H9 (cell line): Measurements from ENCODE around the gene QSOX1. TPM values are rescaled to one million over a fixed set of nuclear protein-coding genes. Genes with fewer than 3 reads are reported as not detected.

ENCODE experiments used
- DNase-seq: peaks from one replicate; pipeline ENCODE4 v3.0.0-alpha.2; 2017
- H2AFZ ChIP-seq: one replicate; pipeline ENCODE4 v1.6.1; 2013; ENCODE audit warnings: mild to moderate bottlenecking, low read length, control low read depth, moderate library complexity
- H2AK5ac ChIP-seq: 2 replicates; pipeline ENCODE4 v1.6.1; 2013; ENCODE audit warnings: low read length, control low read depth, mixed read lengths; ENCODE audit not compliant: insufficient read length
- H2BK120ac ChIP-seq: one replicate; pipeline ENCODE4 v1.6.1; 2013; ENCODE audit warnings: low read depth, mild to moderate bottlenecking, low read length, control low read depth, inconsistent platforms; ENCODE audit not compliant: poor library complexity, severe bottlenecking
- H2BK12ac ChIP-seq: 2 replicates; pipeline ENCODE4 v1.6.1; 2013; ENCODE audit warnings: low read length, control low read depth, mixed read lengths, low read depth; ENCODE audit not compliant: insufficient read length
- H2BK15ac ChIP-seq: 2 replicates; pipeline ENCODE4 v1.6.1; 2013; ENCODE audit warnings: low read depth, low read length, control low read depth
- H2BK20ac ChIP-seq: one replicate; pipeline ENCODE4 v1.6.1; 2013; ENCODE audit warnings: low read depth, mild to moderate bottlenecking, low read length, control low read depth, inconsistent platforms; ENCODE audit not compliant: poor library complexity, severe bottlenecking
- H2BK5ac ChIP-seq: 2 replicates; pipeline ENCODE4 v1.6.1; 2013; ENCODE audit warnings: low read length, control low read depth, mixed read lengths; ENCODE audit not compliant: insufficient read length
- H3K14ac ChIP-seq: 2 replicates; pipeline ENCODE4 v1.6.1; 2013; ENCODE audit warnings: low read length, control low read depth; ENCODE audit not compliant: insufficient read depth
- H3K18ac ChIP-seq: 2 replicates; pipeline ENCODE4 v1.6.1; 2013; ENCODE audit warnings: low read depth, mild to moderate bottlenecking, mixed read lengths, low read length, control low read depth; ENCODE audit not compliant: insufficient read length
- H3K23ac ChIP-seq: 2 replicates; pipeline ENCODE4 v1.6.1; 2013; ENCODE audit warnings: low read length, control low read depth, mixed read lengths, low read depth; ENCODE audit not compliant: insufficient read length
- H3K23me2 ChIP-seq: 2 replicates; pipeline ENCODE4 v1.6.1; 2013; ENCODE audit warnings: low read depth, mild to moderate bottlenecking, mixed read lengths, low read length, control low read depth; ENCODE audit not compliant: insufficient read length, poor library complexity, severe bottlenecking
- H3K27ac ChIP-seq: 2 replicates; pipeline ENCODE4 v1.5.1; 2013; ENCODE audit warnings: low read length, control low read depth, mixed read lengths, low read depth; ENCODE audit not compliant: insufficient read length
- H3K27me3 ChIP-seq: 2 replicates; pipeline ENCODE4 v1.6.1; 2013; ENCODE audit warnings: low read length, control low read depth, inconsistent platforms; ENCODE audit not compliant: insufficient read depth
- H3K4ac ChIP-seq: 2 replicates; pipeline ENCODE4 v1.6.1; 2013; ENCODE audit warnings: low read depth, mild to moderate bottlenecking, control low read depth, inconsistent platforms, low read length, moderate library complexity
- H3K4me1 ChIP-seq: 2 replicates; pipeline ENCODE4 v1.6.1; 2013; ENCODE audit warnings: low read length, control low read depth, inconsistent platforms; ENCODE audit not compliant: insufficient read depth
- H3K4me2 ChIP-seq: 2 replicates; pipeline ENCODE4 v1.6.1; 2013; ENCODE audit warnings: low read length, control low read depth, mixed read lengths; ENCODE audit not compliant: insufficient read length, insufficient read depth
- H3K56ac ChIP-seq: 2 replicates; pipeline ENCODE4 v1.6.1; 2013; ENCODE audit warnings: low read depth, mild to moderate bottlenecking, mixed read lengths, low read length, control low read depth; ENCODE audit not compliant: insufficient read length
- H3K79me1 ChIP-seq: 2 replicates; pipeline ENCODE4 v1.6.1; 2013; ENCODE audit warnings: low read depth, mild to moderate bottlenecking, moderate library complexity, low read length, control low read depth, inconsistent platforms; ENCODE audit not compliant: insufficient read depth, poor library complexity, severe bottlenecking
- H3K79me2 ChIP-seq: 2 replicates; pipeline ENCODE4 v1.6.1; 2013; ENCODE audit warnings: low read length, control low read depth, inconsistent platforms; ENCODE audit not compliant: insufficient read depth
- H3K9ac ChIP-seq: 2 replicates; pipeline ENCODE4 v1.6.1; 2013; ENCODE audit warnings: low read length, control low read depth, mixed read lengths; ENCODE audit not compliant: insufficient read length; ENCODE audit errors: extremely low read depth
- H3K9me3 ChIP-seq: one replicate; pipeline ENCODE4 v1.6.1; 2013; ENCODE audit warnings: low read depth, low read length, inconsistent platforms; ENCODE audit not compliant: control insufficient read depth
- H3T11ph ChIP-seq: one replicate; pipeline ENCODE4 v1.6.1; 2013; ENCODE audit warnings: mild to moderate bottlenecking, low read length, control low read depth, inconsistent platforms
- H4K20me1 ChIP-seq: one replicate; pipeline ENCODE4 v1.6.1; 2013; ENCODE audit not compliant: control insufficient read depth, insufficient read length, insufficient read depth
- H4K5ac ChIP-seq: 2 replicates; pipeline ENCODE4 v1.6.1; 2013; ENCODE audit warnings: low read depth, mild to moderate bottlenecking, mixed read lengths, low read length, control low read depth; ENCODE audit not compliant: insufficient read length
- H4K8ac ChIP-seq: replicated peaks from 2 replicates; pipeline ENCODE4 v1.6.1; 2013; ENCODE audit warnings: low read length, control low read depth, mixed read lengths, low read depth; ENCODE audit not compliant: insufficient read length
- H4K91ac ChIP-seq: 2 replicates; pipeline ENCODE4 v1.6.1; 2013; ENCODE audit warnings: low read depth, mild to moderate bottlenecking, moderate library complexity, mixed read lengths, low read length, control low read depth; ENCODE audit not compliant: insufficient read length
- H3K27ac Mint-ChIP-seq, 3 experiments: 2 replicates in 2 of 3; 3 replicates in 1 of 3; pipeline ENCODE4 v1.8.0; 2020 to 2021; ENCODE audit warnings: mixed read lengths in 3 of 3, mild to moderate bottlenecking in 1 of 3, moderate library complexity in 1 of 3
- H3K27me3 Mint-ChIP-seq: 2 replicates; pipeline ENCODE4 v1.8.0; 2021; ENCODE audit warnings: low read depth, mild to moderate bottlenecking, moderate library complexity, mixed read lengths
- H3K36me3 Mint-ChIP-seq, 3 experiments: 2 replicates in 2 of 3; 3 replicates in 1 of 3; pipeline ENCODE4 v1.8.0; 2020 to 2021; ENCODE audit warnings: low read depth in 3 of 3, mixed read lengths in 3 of 3; ENCODE audit not compliant: insufficient read depth in 1 of 3
- H3K4me1 Mint-ChIP-seq, 2 experiments: 2 replicates each; pipeline ENCODE4 v1.8.0; 2020; ENCODE audit warnings: mixed read lengths in 2 of 2
- H3K4me3 Mint-ChIP-seq, 2 experiments: 2 replicates in 1 of 2; 3 replicates in 1 of 2; pipeline ENCODE4 v1.8.0; 2020 to 2021; ENCODE audit warnings: mild to moderate bottlenecking in 2 of 2, mixed read lengths in 2 of 2, moderate library complexity in 1 of 2
- H3K9me3 Mint-ChIP-seq, 2 experiments: 2 replicates in 1 of 2; 3 replicates in 1 of 2; pipeline ENCODE4 v1.8.0; 2020; ENCODE audit warnings: mild to moderate bottlenecking in 2 of 2, mixed read lengths in 2 of 2, moderate library complexity in 1 of 2
- CTCF ChIP-seq: fragments of 200-600 bp; sonication (generic); conservative IDR thresholded peaks from 3 replicates; pipeline ENCODE4 v1.8.0; 2021; ENCODE audit warnings: antibody characterized with exemption, mild to moderate bottlenecking
- WGBS: extraction: QIAGEN DNeasy Blood & Tissue Kit; methylation state at CpG from one replicate; pipeline ENCODE4 v1.1.7; 2013; ENCODE audit warnings: missing lambda C conversion rate, low lambda C conversion rate, mixed read lengths; ENCODE audit not compliant: insufficient read length; ENCODE audit errors: extremely low coverage; 5-methylcytosine and 5-hydroxymethylcytosine counted together
- total RNA-seq: library from RNA; stranded (reverse); gene quantifications from 2 replicates; pipeline ENCODE4 v1.2.1, GENCODE V29; 2021

The QSOX1 gene
- total RNA-seq, 1 experiment from 2014 or later, result 79.2 TPM

GRCh38 chr1:180198611-180199010 lies 43.9 kb downstream of the QSOX1 start:
- Histone ChIP-seq H3K23ac (no peak overlapping the region), H3K23me2 (no peaks in the 10 kb centered on the region), H3K9me3 (no peaks in the 10 kb centered on the region), H3K27ac (no peak overlapping the region), H2BK20ac (no peak overlapping the region), H2BK5ac (no peak overlapping the region), H4K20me1 (no peaks in the 10 kb centered on the region), H2AK5ac (no peak overlapping the region), H3K14ac (no peak overlapping the region), H3K18ac (no peak overlapping the region), H2BK15ac (no peak overlapping the region), H2BK12ac (no peak overlapping the region), H3K4me1 (no peaks in the 10 kb centered on the region), H2BK120ac (no peak overlapping the region), H4K5ac (no peak overlapping the region), H3K9ac (no peak overlapping the region), H3K79me1 (no peaks in the 10 kb centered on the region), H3K4ac (no peak overlapping the region), H3K4me2 (no peak overlapping the region), H4K91ac (no peak overlapping the region), H4K8ac (no peak overlapping the region), H3T11ph (no peak overlapping the region), H2AFZ (no peak overlapping the region), H3K79me2 (no peaks in the 10 kb centered on the region), H3K27me3 (no peaks in the 10 kb centered on the region), H3K56ac (no peak overlapping the region)
- Mint-ChIP-seq H3K9me3 (no peaks in the 10 kb centered on the region), H3K4me1 (peaks cover 6 to 28% of the 10 kb centered on the region in 2 experiments), H3K27me3 (no peaks in the 10 kb centered on the region; the same call in 1 of the 2 replicates), H3K4me3 (no peak overlapping the region), H3K36me3 (peaks cover 5 to 27% (median 10%) of the 10 kb centered on the region in 3 experiments; a peak in 6 of 7 replicates), H3K27ac (no peak overlapping the region)
- DNase-seq, result no peak
- WGBS, result no CpG with 5 or more reads among the region's 5 CpGs
- no peak for TF ChIP-seq CTCF
